SK-N-SH (cell line): Measurements from ENCODE around the gene AGBL1. TPM values are rescaled to one million over a fixed set of nuclear protein-coding genes. Genes with fewer than 3 reads are reported as not detected.

Experiments
- CTCF ChIA-PET: fragments of 300-600, 350-600 bp; formaldehyde crosslinking; extraction: SDS; loops from one replicate; lab custom pipeline; 2021; lab: Yijun Ruan, JAX
- POLR2A ChIA-PET: fragments of 350-600 bp; sonication (Branson Sonifier 250); formaldehyde crosslinking; extraction: SDS; loops from one replicate; lab custom pipeline; 2020; ENCODE audit warnings: antibody characterized with exemption, inconsistent platforms; lab: Yijun Ruan, JAX
- DNase-seq: peaks from one replicate; pipeline ENCODE4 v3.0.0; 2012
- H2AFZ ChIP-seq: fragments of 200-600 bp; sonication (generic); 2 replicates; pipeline ENCODE4 v1.8.1; 2016; ENCODE audit warnings: antibody characterized with exemption, mild to moderate bottlenecking, low read depth
- H3F3A ChIP-seq: fragments of 200-600 bp; sonication (generic); replicated peaks from 2 replicates; pipeline ENCODE3; 2016; ENCODE audit warnings: antibody characterized with exemption, mild to moderate bottlenecking; ENCODE audit not compliant: insufficient read depth
- H3K27ac ChIP-seq, 2 experiments: fragments of 200-500 bp in 1 of 2; fragments of 200-600 bp in 1 of 2; sonication (Bioruptor generic) in 1 of 2; sonication (generic), shearing (Covaris generic) in 1 of 2; 2 replicates each; pipeline versions ENCODE4 v1.5.1 to v1.6.1; 2014 to 2016; ENCODE audit warnings: low read depth in 2 of 2, inconsistent platforms in 1 of 2, low read length in 1 of 2, mild to moderate bottlenecking in 1 of 2, mixed read lengths in 1 of 2
- H3K27me3 ChIP-seq: fragments of 200-600 bp; sonication (generic), shearing (Covaris generic); 2 replicates; pipeline ENCODE4 v1.6.1; 2016; ENCODE audit warnings: mixed run types; ENCODE audit not compliant: insufficient read depth
- H3K36me3 ChIP-seq, 2 experiments: fragments of 200-500 bp in 1 of 2; fragments of 200-600 bp in 1 of 2; sonication (Bioruptor generic) in 1 of 2; sonication (generic) in 1 of 2; replicated peaks in 1 of 2; 2 replicates each; pipeline versions ENCODE3 to v1.5.1; 2014 to 2016; ENCODE audit warnings: low read length in 1 of 2, mild to moderate bottlenecking in 1 of 2; ENCODE audit not compliant: insufficient read depth in 2 of 2, control insufficient read depth in 1 of 2
- H3K4me1 ChIP-seq, 2 experiments: fragments of 200-500 bp in 1 of 2; fragments of 200-600 bp in 1 of 2; sonication (Bioruptor generic) in 1 of 2; sonication (generic), shearing (Covaris generic) in 1 of 2; 2 replicates each; pipeline versions ENCODE4 v1.5.1 to v1.6.1; 2014 to 2016; ENCODE audit warnings: low read depth in 1 of 2, low read length in 1 of 2, mixed run types in 1 of 2; ENCODE audit not compliant: insufficient read depth in 2 of 2, control insufficient read depth in 1 of 2
- H3K4me2 ChIP-seq: fragments of 200-600 bp; sonication (generic), shearing (Covaris generic); 2 replicates; pipeline ENCODE4 v1.6.1; 2017; ENCODE audit warnings: mixed run types
- H3K4me3 ChIP-seq, 2 experiments: fragments of 200-500 bp in 1 of 2; fragments of 200-600 bp in 1 of 2; sonication (Bioruptor generic) in 1 of 2; sonication (generic), shearing (Covaris generic) in 1 of 2; 2 replicates each; pipeline versions ENCODE4 v1.5.1 to v1.8.1; 2014 to 2016; ENCODE audit warnings: low read depth in 2 of 2, inconsistent platforms in 1 of 2, low read length in 1 of 2, mild to moderate bottlenecking in 1 of 2, mixed read lengths in 1 of 2, moderate library complexity in 1 of 2
- H3K79me2 ChIP-seq: fragments of 200-600 bp; sonication (generic); 2 replicates; pipeline ENCODE4 v1.8.1; 2017; ENCODE audit warnings: mild to moderate bottlenecking; ENCODE audit not compliant: insufficient read depth
- H3K9ac ChIP-seq: fragments of 200-600 bp; sonication (generic); 2 replicates; pipeline ENCODE4 v1.6.1; 2017; ENCODE audit warnings: mixed run types
- H3K9me2 ChIP-seq: fragments of 200-600 bp; sonication (generic); 2 replicates; pipeline ENCODE4 v1.6.1; 2017; ENCODE audit warnings: mixed run types
- H3K9me3 ChIP-seq: fragments of 200-600 bp; sonication (generic); 2 replicates; pipeline ENCODE4 v1.6.1; 2017; ENCODE audit warnings: mixed run types, mild to moderate bottlenecking, moderate library complexity
- H4K20me1 ChIP-seq: fragments of 200-600 bp; sonication (generic); 2 replicates; pipeline ENCODE4 v1.6.1; 2017; ENCODE audit warnings: mild to moderate bottlenecking, mixed run types; ENCODE audit not compliant: insufficient read depth
- CHD2 ChIP-seq: fragments of 150-350 bp; IDR thresholded peaks from 2 replicates; pipeline ENCODE4 v1.6.1; 2018; ENCODE audit warnings: low read length; ENCODE audit not compliant: partially characterized antibody
- ELF1 ChIP-seq: IDR thresholded peaks from 2 replicates; pipeline ENCODE4 v1.4.0; 2012
- EP300 ChIP-seq, 2 experiments: IDR thresholded peaks; 2 replicates each; pipeline versions ENCODE4 v1.4.0 to v1.6.1; 2012; ENCODE audit warnings: borderline replicate concordance in 1 of 2, low read depth in 1 of 2, low read length in 1 of 2
- EZH2phosphoT487 ChIP-seq: fragments of 200-600 bp; sonication (generic); IDR thresholded peaks from 2 replicates; pipeline ENCODE4 v1.6.1; 2017; ENCODE audit warnings: low read depth, mixed run types, mild to moderate bottlenecking, antibody characterized with exemption, moderate library complexity, borderline replicate concordance
- FOXJ3 ChIP-seq: sonication (generic); formaldehyde crosslinking; IDR thresholded peaks from 2 replicates; pipeline ENCODE4 v1.5.1; 2020; ENCODE audit warnings: mild to moderate bottlenecking, missing genetic modification reagents
- GABPA ChIP-seq: IDR thresholded peaks from 2 replicates; pipeline ENCODE4 v1.4.0; 2012; ENCODE audit warnings: low read depth, mild to moderate bottlenecking
- GATA2 ChIP-seq: sonication (generic); formaldehyde crosslinking; IDR thresholded peaks from 2 replicates; pipeline ENCODE4 v1.5.0; 2020; ENCODE audit warnings: mild to moderate bottlenecking, missing genetic modification reagents
- JUND ChIP-seq: IDR thresholded peaks from 2 replicates; pipeline ENCODE4 v1.4.0; 2012
- MAX ChIP-seq: IDR thresholded peaks from 2 replicates; pipeline ENCODE4 v1.4.0; 2012; ENCODE audit warnings: low read depth
- MXI1 ChIP-seq: IDR thresholded peaks from 2 replicates; pipeline ENCODE4 v1.6.1; 2012; ENCODE audit warnings: mild to moderate bottlenecking, low read depth, low read length, improper control_type of control experiment
- NRF1 ChIP-seq: IDR thresholded peaks from 2 replicates; pipeline ENCODE4 v1.6.1; 2012; ENCODE audit warnings: low read depth, mild to moderate bottlenecking, low read length
- PBX3 ChIP-seq: IDR thresholded peaks from 2 replicates; pipeline ENCODE4; 2012
- RAD21 ChIP-seq: IDR thresholded peaks from 2 replicates; pipeline ENCODE4 v1.6.1; 2012; ENCODE audit warnings: mild to moderate bottlenecking, low read length
- RCOR1 ChIP-seq: fragments of 150-350 bp; IDR thresholded peaks from 2 replicates; pipeline ENCODE4 v1.6.1; 2017; ENCODE audit warnings: antibody characterized with exemption, low read length
- RFX5 ChIP-seq: IDR thresholded peaks from 2 replicates; pipeline ENCODE4 v1.6.1; 2012; ENCODE audit warnings: mild to moderate bottlenecking, improper control_type of control experiment, low read length
- RXRA ChIP-seq: IDR thresholded peaks from 2 replicates; pipeline ENCODE4 v1.4.0; 2012; ENCODE audit warnings: low read depth, mild to moderate bottlenecking, borderline replicate concordance
- SIN3A ChIP-seq: IDR thresholded peaks from 2 replicates; pipeline ENCODE4 v1.6.1; 2012; ENCODE audit warnings: low read depth, mild to moderate bottlenecking, low read length, moderate library complexity, borderline replicate concordance
- TAF1 ChIP-seq: IDR thresholded peaks from 2 replicates; pipeline ENCODE4 v1.6.1; 2012; ENCODE audit warnings: low read depth, mild to moderate bottlenecking, low read length, moderate library complexity, borderline replicate concordance
- TCF12 ChIP-seq: IDR thresholded peaks from 2 replicates; pipeline ENCODE4 v1.4.0; 2012
- TEAD4 ChIP-seq: IDR thresholded peaks from 2 replicates; pipeline ENCODE4 v1.4.0; 2012; ENCODE audit warnings: mild to moderate bottlenecking, borderline replicate concordance; ENCODE audit not compliant: insufficient read depth
- USF1 ChIP-seq: IDR thresholded peaks from 2 replicates; pipeline ENCODE4 v1.4.0; 2012; ENCODE audit warnings: low read depth, borderline replicate concordance
- YY1 ChIP-seq: IDR thresholded peaks from 2 replicates; pipeline ENCODE4 v1.4.0; 2012; ENCODE audit warnings: low read depth, mild to moderate bottlenecking
- ZBTB33 ChIP-seq: IDR thresholded peaks from 2 replicates; pipeline ENCODE4 v1.4.0; 2012; ENCODE audit warnings: low read depth, borderline replicate concordance
- WGBS: methylation state at CpG from one replicate; pipeline ENCODE4 v1.1.6; 2017; ENCODE audit warnings: low lambda C conversion rate; 5-methylcytosine and 5-hydroxymethylcytosine counted together
- polyA plus RNA-seq, 3 experiments: library from polyadenylated mRNA; depleted of rRNA; stranded (reverse); fragments of >200 nt; gene quantifications; 2 replicates each; pipeline ENCODE4 v1.2.3, GENCODE V29; 2012

AGBL1 gene
- polyA plus RNA-seq, 1 of the 3 experiments (the other 2 are of a cell fraction), result not detected

GRCh38 chr15:86588413-86588812 is 508.7 kb downstream of the AGBL1 start:
- no peak overlapping the region for H3K27ac ChIP-seq
- H3F3A ChIP-seq, result no peaks in the 10 kb centered on the region
- ChIA-PET CTCF (no interaction called here), POLR2A (no interaction called here)
- H3K27me3 ChIP-seq, result no peaks in the 10 kb centered on the region
- no peaks in the 10 kb centered on the region for H3K9me3 ChIP-seq
- no peaks in the 10 kb centered on the region for H4K20me1 ChIP-seq
- H3K4me3 ChIP-seq, result no peak overlapping the region
- peaks cover 0 to 10% of the 10 kb centered on the region in 2 experiments; a peak in 1 of 4 replicates for H3K4me1 ChIP-seq
- no peak overlapping the region for H2AFZ ChIP-seq
- no peak overlapping the region for H3K4me2 ChIP-seq
- no peaks in the 10 kb centered on the region for H3K9me2 ChIP-seq
- no peaks in the 10 kb centered on the region for H3K79me2 ChIP-seq
- DNase-seq, result no peak
- no peaks in the 10 kb centered on the region for H3K36me3 ChIP-seq
- WGBS, result 30% methylated on average over 2 of the region's 2 CpGs
- no peak overlapping the region for H3K9ac ChIP-seq
- TF ChIP-seq RXRA, result no peak
- TF ChIP-seq RCOR1, result no peak
- TF ChIP-seq NRF1, result no peak
- TF ChIP-seq RAD21, result no peak
- no peak for TF ChIP-seq GABPA
- no peak for TF ChIP-seq TAF1
- TF ChIP-seq TEAD4, result no peak
- no peak for TF ChIP-seq JUND
- TF ChIP-seq GATA2 (CRISPR knock-in tag), result no peak
- no peak for TF ChIP-seq MXI1
- no peak for TF ChIP-seq FOXJ3 (CRISPR knock-in tag)
- TF ChIP-seq EZH2phosphoT487, result no peak
- no peak for TF ChIP-seq ZBTB33
- TF ChIP-seq SIN3A, result no peak
- TF ChIP-seq MAX, result no peak
- TF ChIP-seq RFX5, result no peak
- no peak for TF ChIP-seq EP300 (IDR thresholded peaks at IDR 0.05; ENCODE audit: borderline replicate concordance in 1 of 2, low read depth in 1 of 2, low read length in 1 of 2)
- TF ChIP-seq, all 33 proteins: peak for 0

- H3K9me3 ChIP-seq, result no peaks in the 10 kb centered on the region
- no peaks in the 10 kb centered on the region for H3K79me2 ChIP-seq
- H3K4me3 ChIP-seq, result no peak overlapping the region
- WGBS, result 50% methylated on average over 1 of the region's 1 CpG
- H2AFZ ChIP-seq, result no peak overlapping the region
- no peak for DNase-seq
- H3K27me3 ChIP-seq, result no peaks in the 10 kb centered on the region
- CTCF ChIA-PET, result interaction anchor here (1.2 kb wide), 1 partner anchor 153 kb away, joined by 3 read pairs; no protein-coding TSS in a partner anchor
- no peak overlapping the region for H3K27ac ChIP-seq
- no peak for TF ChIP-seq RXRA
- TF ChIP-seq ELF1, result no peak
- TF ChIP-seq USF1, result no peak
- no peak for TF ChIP-seq EP300 (IDR thresholded peaks at IDR 0.05; ENCODE audit: borderline replicate concordance in 1 of 2, low read depth in 1 of 2, low read length in 1 of 2)
- no peak for TF ChIP-seq TCF12
- no peak for TF ChIP-seq YY1
- no peak for TF ChIP-seq RCOR1
- TF ChIP-seq CHD2, result no peak
- TF ChIP-seq EZH2phosphoT487, result no peak
- no peak for TF ChIP-seq MAX
- TF ChIP-seq PBX3, result no peak
- no peak for TF ChIP-seq NRF1
- TF ChIP-seq RAD21, result no peak
- TF ChIP-seq JUND, result no peak
- H3K36me3 ChIP-seq, result no peaks in the 10 kb centered on the region
- H3F3A ChIP-seq, result no peaks in the 10 kb centered on the region
- no peaks in the 10 kb centered on the region for H3K9me2 ChIP-seq
- no peak overlapping the region for H3K4me2 ChIP-seq
- peaks cover 0 to 10% of the 10 kb centered on the region in 2 experiments; a peak in 1 of 4 replicates for H3K4me1 ChIP-seq
- POLR2A ChIA-PET, result no interaction called here
- no peak overlapping the region for H3K9ac ChIP-seq
- H4K20me1 ChIP-seq, result no peaks in the 10 kb centered on the region
Observed at GRCh38 chr15:86590461-86590860, 510.8 kb downstream of the AGBL1 start.
